MCF 10A (cell line): ENCODE data around the gene SMIM36. TPM values are rescaled to one million over a fixed set of nuclear protein-coding genes. Genes with fewer than 3 reads are reported as not detected.

Source experiments
- BruUV-seq: library from RNA; stranded (reverse); fragments of 400-500 nt; replicated peaks from 2 replicates; lab custom pipeline; 2021; lab: Mats Ljungman, UMichigan
- CTCF ChIA-PET: fragments of 300-600 bp; sonication (Branson Sonifier 250); formaldehyde crosslinking; extraction: SDS; loops from one replicate; lab custom pipeline; 2021; ENCODE audit warnings: antibody characterized with exemption, inconsistent platforms; lab: Yijun Ruan, JAX
- POLR2A ChIA-PET: fragments of 300-600, 350-650 bp; sonication (Branson Sonifier 250); formaldehyde crosslinking; extraction: SDS; loops from one replicate; lab custom pipeline; 2020; ENCODE audit warnings: antibody characterized with exemption, inconsistent platforms; lab: Yijun Ruan, JAX
- DNase-seq: peaks from one replicate; pipeline ENCODE4 v3.0.0-alpha.2; 2018; ENCODE audit not compliant: unreplicated experiment
- H3K27ac Mint-ChIP-seq: one replicate; pipeline ENCODE4 v1.8.0; 2022; ENCODE audit warnings: mild to moderate bottlenecking, low read depth, mixed read lengths; ENCODE audit not compliant: unreplicated experiment
- H3K27me3 Mint-ChIP-seq: one replicate; pipeline ENCODE4 v1.8.0; 2022; ENCODE audit warnings: mixed read lengths; ENCODE audit not compliant: insufficient read depth, unreplicated experiment
- H3K36me3 Mint-ChIP-seq: one replicate; pipeline ENCODE4 v1.8.0; 2022; ENCODE audit warnings: mild to moderate bottlenecking, moderate library complexity, mixed read lengths; ENCODE audit not compliant: insufficient read depth, unreplicated experiment
- H3K4me1 Mint-ChIP-seq: one replicate; pipeline ENCODE4 v1.8.0; 2022; ENCODE audit warnings: mixed read lengths; ENCODE audit not compliant: insufficient read depth, unreplicated experiment
- H3K4me3 Mint-ChIP-seq: one replicate; pipeline ENCODE4 v1.8.0; 2022; ENCODE audit warnings: mild to moderate bottlenecking, moderate library complexity, mixed read lengths; ENCODE audit not compliant: unreplicated experiment
- H3K9me3 Mint-ChIP-seq: one replicate; pipeline ENCODE4 v1.8.0; 2022; ENCODE audit warnings: mixed read lengths; ENCODE audit not compliant: unreplicated experiment
- intact Hi-C: fragments of 100-400 bp; cut with micrococcal nuclease; formaldehyde crosslinking; loops from 2 replicates; pipeline ENCODE4 v1.14.1; 2022
- total RNA-seq: library from RNA; stranded (reverse); gene quantifications from 2 replicates; pipeline ENCODE4 v1.2.3, GENCODE V29; 2022
- TF ChIP-seq, protein P1 (sequence below): fragments of 200-600 bp; IDR thresholded peaks from one replicate; pipeline ENCODE4 v1.8.0; 2022; ENCODE audit warnings: antibody characterized with exemption, mild to moderate bottlenecking; ENCODE audit not compliant: unreplicated experiment

SMIM36 gene
- total RNA-seq, 1 experiment from 2014 or later, result not detected

DNA sequence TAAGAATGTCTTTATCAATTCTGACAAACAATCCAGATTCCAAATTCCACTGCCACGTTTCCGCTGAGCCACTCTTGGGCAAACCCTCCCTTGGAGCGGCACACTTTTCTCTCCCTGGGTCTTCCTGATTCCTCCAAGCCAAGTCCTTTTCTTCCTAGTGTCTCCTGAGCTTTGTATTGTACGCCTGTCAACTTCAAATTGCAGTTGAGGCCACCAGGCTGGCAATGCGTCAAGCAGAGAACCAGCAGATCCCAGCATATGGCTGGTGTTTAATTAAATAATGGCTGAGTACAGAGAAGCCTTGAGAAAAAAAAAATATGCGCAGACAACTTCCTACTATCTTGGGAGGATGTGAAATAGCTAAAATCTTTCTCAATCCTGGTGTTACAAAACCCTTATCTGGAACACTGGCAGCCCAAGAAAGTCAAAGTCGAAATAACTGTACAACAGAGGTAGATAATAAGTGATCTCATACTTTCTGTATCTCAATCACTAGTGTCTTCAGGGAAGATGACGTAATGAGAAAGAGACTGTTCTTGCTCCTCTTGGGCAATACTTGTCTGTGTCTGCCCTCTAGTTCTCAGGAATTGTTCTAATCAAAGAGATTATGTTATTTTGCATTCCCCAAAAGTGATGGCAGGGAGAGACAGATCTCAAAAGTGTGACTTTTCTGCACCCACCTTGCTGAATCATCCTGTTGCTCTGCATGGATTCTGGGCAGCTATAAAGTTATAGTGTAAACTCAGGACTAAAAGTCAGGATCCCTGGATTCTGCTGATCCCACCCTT lies 15.0 kb downstream of the SMIM36 start:
- no peaks in the 10 kb centered on the region for H3K9me3 Mint-ChIP-seq
- H3K27ac Mint-ChIP-seq, result no peak overlapping the region
- POLR2A ChIA-PET, result interaction anchor here (0.7 to 1.3 kb wide), 3 partner anchors 41 to 97 kb away, joined by 3 to 4 read pairs (median 3); no protein-coding TSS in a partner anchor
- peaks cover 15% of the 10 kb centered on the region for H3K4me1 Mint-ChIP-seq
- no peak overlapping the region for H3K4me3 Mint-ChIP-seq
- peak; percentile 56 for DNase-seq
- CTCF ChIA-PET, result interaction anchor here (0.6 to 2.0 kb wide), 7 partner anchors 16 to 1788 kb away, joined by 3 to 9 read pairs (median 3); no protein-coding TSS in a partner anchor
- intact Hi-C loops, result loop anchor here (5.0 kb wide), 2 partner anchors 74 to 139 kb away; partner anchors contain the start of gene MMD
- H3K27me3 Mint-ChIP-seq, result no peaks in the 10 kb centered on the region
- BruUV-seq, result no TSS peak
- TF ChIP-seq, protein P1, sequence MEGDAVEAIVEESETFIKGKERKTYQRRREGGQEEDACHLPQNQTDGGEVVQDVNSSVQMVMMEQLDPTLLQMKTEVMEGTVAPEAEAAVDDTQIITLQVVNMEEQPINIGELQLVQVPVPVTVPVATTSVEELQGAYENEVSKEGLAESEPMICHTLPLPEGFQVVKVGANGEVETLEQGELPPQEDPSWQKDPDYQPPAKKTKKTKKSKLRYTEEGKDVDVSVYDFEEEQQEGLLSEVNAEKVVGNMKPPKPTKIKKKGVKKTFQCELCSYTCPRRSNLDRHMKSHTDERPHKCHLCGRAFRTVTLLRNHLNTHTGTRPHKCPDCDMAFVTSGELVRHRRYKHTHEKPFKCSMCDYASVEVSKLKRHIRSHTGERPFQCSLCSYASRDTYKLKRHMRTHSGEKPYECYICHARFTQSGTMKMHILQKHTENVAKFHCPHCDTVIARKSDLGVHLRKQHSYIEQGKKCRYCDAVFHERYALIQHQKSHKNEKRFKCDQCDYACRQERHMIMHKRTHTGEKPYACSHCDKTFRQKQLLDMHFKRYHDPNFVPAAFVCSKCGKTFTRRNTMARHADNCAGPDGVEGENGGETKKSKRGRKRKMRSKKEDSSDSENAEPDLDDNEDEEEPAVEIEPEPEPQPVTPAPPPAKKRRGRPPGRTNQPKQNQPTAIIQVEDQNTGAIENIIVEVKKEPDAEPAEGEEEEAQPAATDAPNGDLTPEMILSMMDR, result no peak
- no peaks in the 10 kb centered on the region for H3K36me3 Mint-ChIP-seq

DNA sequence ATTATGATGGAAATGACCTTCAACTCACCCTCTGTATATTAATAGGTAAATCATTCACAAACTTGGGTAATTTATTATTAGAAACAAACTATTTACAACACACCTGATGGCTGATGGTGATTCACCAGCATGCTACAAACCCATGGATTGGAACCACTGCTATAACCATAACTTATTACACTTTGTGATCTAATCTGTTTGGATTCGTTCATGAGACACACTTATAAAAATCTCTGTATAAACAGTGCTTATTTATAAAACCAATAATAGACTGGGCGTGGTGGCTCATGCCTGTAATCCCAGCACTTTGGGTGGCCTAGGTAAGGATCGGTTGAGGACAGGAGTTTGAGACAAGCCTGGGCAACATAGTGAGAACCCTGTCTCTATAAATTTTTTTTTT lies 16.0 kb downstream of the SMIM36 start:
- no peak overlapping the region for H3K4me3 Mint-ChIP-seq
- POLR2A ChIA-PET, result interaction anchor here (0.7 kb wide), 1 partner anchor 1994 kb away, joined by 3 read pairs; no protein-coding TSS in a partner anchor
- no peak overlapping the region for H3K27ac Mint-ChIP-seq
- H3K27me3 Mint-ChIP-seq, result no peaks in the 10 kb centered on the region
- no TSS peak for BruUV-seq
- DNase-seq, result no peak
- H3K36me3 Mint-ChIP-seq, result no peaks in the 10 kb centered on the region
- intact Hi-C loops, result loop anchor here (5.0 kb wide), 2 partner anchors 73 to 138 kb away; partner anchors contain the start of gene MMD
- CTCF ChIA-PET, result interaction anchor here (2.0 kb wide), 1 partner anchor 147 kb away, joined by 9 read pairs; no protein-coding TSS in a partner anchor
- H3K9me3 Mint-ChIP-seq, result no peaks in the 10 kb centered on the region
- TF ChIP-seq, protein P1, result no peak
- H3K4me1 Mint-ChIP-seq, result peaks cover 15% of the 10 kb centered on the region

DNA sequence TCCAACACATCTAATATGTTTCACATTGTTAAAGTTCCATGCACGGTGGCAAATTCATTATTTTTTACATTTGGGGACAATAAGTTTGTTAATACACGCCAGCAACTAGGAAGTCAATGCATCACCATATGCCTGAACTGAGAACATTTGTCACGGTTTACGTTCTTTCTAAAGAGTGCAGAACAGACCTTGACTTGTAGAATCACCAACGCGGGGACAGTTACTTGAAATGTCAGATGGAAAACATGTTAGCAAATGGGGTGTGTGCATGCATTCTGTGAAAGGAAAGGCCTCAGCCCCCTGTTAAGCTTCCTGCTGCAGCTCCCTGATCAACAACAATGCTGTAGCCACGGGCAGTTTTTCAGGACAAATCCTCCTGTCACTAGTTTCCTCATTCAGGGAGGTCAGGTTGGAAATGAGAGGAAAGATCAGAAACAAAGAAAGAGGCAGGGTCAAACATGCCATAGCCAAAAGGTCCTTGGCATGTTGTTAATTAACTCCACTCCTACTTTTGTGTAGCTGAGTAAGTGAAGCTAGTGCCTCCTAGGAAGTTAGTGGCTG lies 18.4 kb downstream of the SMIM36 start:
- Mint-ChIP-seq H3K9me3 (no peaks in the 10 kb centered on the region), H3K27ac (no peak overlapping the region), H3K36me3 (no peaks in the 10 kb centered on the region), H3K27me3 (no peaks in the 10 kb centered on the region), H3K4me1 (peaks cover 15% of the 10 kb centered on the region), H3K4me3 (no peak overlapping the region)
- CTCF ChIA-PET, result interaction anchor here (0.6 to 0.7 kb wide), 2 partner anchors 136 to 1242 kb away, joined by 3 to 4 read pairs; no protein-coding TSS in a partner anchor
- TF ChIP-seq, protein P1, result no peak
- POLR2A ChIA-PET, result no interaction called here
- no peak for DNase-seq
- intact Hi-C loops, result no loop called here
- BruUV-seq, result no TSS peak

DNA sequence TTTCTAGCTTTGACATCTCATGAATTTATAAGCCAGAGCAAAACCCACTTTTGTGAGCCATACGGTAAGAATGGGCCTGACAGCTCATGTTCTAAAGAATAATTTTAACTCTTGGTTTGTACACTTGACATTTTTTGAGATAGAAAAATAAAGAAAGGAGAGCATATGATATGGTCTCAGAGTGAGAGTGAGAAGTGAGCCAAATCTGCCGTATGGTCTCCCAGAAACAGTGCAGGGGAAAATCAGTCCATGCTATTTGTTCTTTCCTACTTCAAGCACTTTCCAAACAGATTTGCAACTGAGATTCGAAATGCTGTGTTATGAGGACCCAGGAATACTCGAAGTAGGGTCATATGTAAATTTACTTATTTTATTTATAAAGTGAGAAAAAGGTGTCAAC lies 20.9 kb downstream of the SMIM36 start:
- Mint-ChIP-seq H3K36me3 (no peaks in the 10 kb centered on the region), H3K4me3 (no peak overlapping the region), H3K9me3 (no peaks in the 10 kb centered on the region), H3K27me3 (no peaks in the 10 kb centered on the region), H3K4me1 (peaks cover 3% of the 10 kb centered on the region), H3K27ac (no peak overlapping the region)
- DNase-seq, result no peak
- intact Hi-C loops, result no loop called here
- ChIA-PET CTCF (no interaction called here), POLR2A (no interaction called here)
- TF ChIP-seq, protein P1, result no peak
- no TSS peak for BruUV-seq
